OCI-LY1 (cell line): Measurements from ENCODE around the gene IKZF1.

Source experiments
- H2AFZ ChIP-seq: fragments of 200-600 bp; sonication (generic), shearing (Covaris generic); 2 replicates; pipeline ENCODE4 v1.6.0; 2014; ENCODE audit warnings: antibody characterized with exemption, mild to moderate bottlenecking, low read length
- H3F3A ChIP-seq: fragments of 200-600 bp; sonication (generic), shearing (Covaris generic); 2 replicates; pipeline ENCODE4 v1.6.0; 2014; ENCODE audit warnings: mild to moderate bottlenecking, antibody characterized with exemption, low read length, moderate library complexity; ENCODE audit not compliant: insufficient read depth
- H3K27ac ChIP-seq: fragments of 200-600 bp; sonication (generic); 2 replicates; pipeline ENCODE4 v1.5.1; 2014; ENCODE audit warnings: low read length, mixed run types, mild to moderate bottlenecking, low read depth; ENCODE audit not compliant: poor library complexity, severe bottlenecking
- H3K27me3 ChIP-seq: fragments of 200-600 bp; sonication (generic); 2 replicates; pipeline ENCODE4 v1.6.0; 2014; ENCODE audit warnings: antibody characterized with exemption, mild to moderate bottlenecking, low read length, moderate library complexity; ENCODE audit not compliant: insufficient read depth
- H3K36me3 ChIP-seq: fragments of 200-600 bp; sonication (generic); 2 replicates; pipeline ENCODE4 v1.6.1; 2014; ENCODE audit warnings: mild to moderate bottlenecking, antibody characterized with exemption, low read length, moderate library complexity, mixed read lengths; ENCODE audit not compliant: insufficient read depth
- H3K4me1 ChIP-seq: fragments of 200-600 bp; sonication (generic); 2 replicates; pipeline ENCODE4 v1.5.1; 2014; ENCODE audit warnings: mild to moderate bottlenecking, low read length, moderate library complexity; ENCODE audit not compliant: insufficient read depth, severe bottlenecking
- H3K4me2 ChIP-seq: fragments of 200-600 bp; sonication (generic), shearing (Covaris generic); 2 replicates; pipeline ENCODE4 v1.6.1; 2014; ENCODE audit warnings: low read length
- H3K4me3 ChIP-seq: fragments of 200-600 bp; sonication (generic); 2 replicates; pipeline ENCODE4 v1.5.1; 2014; ENCODE audit warnings: low read length, low read depth, mild to moderate bottlenecking, mixed read lengths; ENCODE audit not compliant: poor library complexity, severe bottlenecking
- H3K79me2 ChIP-seq: fragments of 200-600 bp; shearing (Covaris generic); 2 replicates; pipeline ENCODE4 v1.6.1; 2016; ENCODE audit warnings: mixed run types, low read length, mixed read lengths; ENCODE audit not compliant: insufficient read depth
- H3K9ac ChIP-seq: fragments of 200-600 bp; sonication (generic), shearing (Covaris generic); 2 replicates; pipeline ENCODE4 v1.6.1; 2014; ENCODE audit warnings: mild to moderate bottlenecking, low read length, mixed read lengths
- H3K9me2 ChIP-seq: fragments of 200-600 bp; sonication (generic), shearing (Covaris generic); 2 replicates; pipeline ENCODE4 v1.6.1; 2014; ENCODE audit warnings: low read depth, mild to moderate bottlenecking, low read length, mixed read lengths
- H3K9me3 ChIP-seq: fragments of 200-600 bp; shearing (Covaris generic); 2 replicates; pipeline ENCODE4 v1.6.1; 2014; ENCODE audit warnings: low read length, mixed read lengths
- H4K20me1 ChIP-seq: fragments of 200-600 bp; sonication (generic), shearing (Covaris generic); 2 replicates; pipeline ENCODE4 v1.6.0; 2016; ENCODE audit warnings: mild to moderate bottlenecking, low read length; ENCODE audit not compliant: insufficient read depth
- CTCF ChIP-seq: fragments of 200-600 bp; sonication (generic), shearing (Covaris generic); IDR thresholded peaks from 2 replicates; pipeline ENCODE4 v1.5.1; 2017; ENCODE audit warnings: mild to moderate bottlenecking, antibody characterized with exemption, low read length, moderate library complexity, mixed read lengths
- EZH2 ChIP-seq: fragments of 200-600 bp; sonication (generic), shearing (Covaris generic); IDR thresholded peaks from 2 replicates; pipeline ENCODE4 v1.8.0; 2017; ENCODE audit warnings: borderline replicate concordance, mixed run types, mild to moderate bottlenecking, antibody characterized with exemption, low read length, moderate library complexity, mixed read lengths

The IKZF1 gene

GRCh38 chr7:50421043-50421442 lies 116.5 kb downstream of the IKZF1 start:
- Histone ChIP-seq H3K27ac (no peak overlapping the region), H3K9me3 (no peaks in the 10 kb centered on the region), H3K9me2 (no peaks in the 10 kb centered on the region), H3K9ac (no peak overlapping the region), H3K36me3 (no peaks in the 10 kb centered on the region), H3K4me2 (no peak overlapping the region), H3K4me1 (peaks cover 13% of the 10 kb centered on the region), H3K79me2 (no peaks in the 10 kb centered on the region), H4K20me1 (no peaks in the 10 kb centered on the region), H2AFZ (no peak overlapping the region), H3K4me3 (no peak overlapping the region), H3K27me3 (no peaks in the 10 kb centered on the region), H3F3A (no peaks in the 10 kb centered on the region)
- TF ChIP-seq CTCF (no peak), EZH2 (no peak)

DNA sequence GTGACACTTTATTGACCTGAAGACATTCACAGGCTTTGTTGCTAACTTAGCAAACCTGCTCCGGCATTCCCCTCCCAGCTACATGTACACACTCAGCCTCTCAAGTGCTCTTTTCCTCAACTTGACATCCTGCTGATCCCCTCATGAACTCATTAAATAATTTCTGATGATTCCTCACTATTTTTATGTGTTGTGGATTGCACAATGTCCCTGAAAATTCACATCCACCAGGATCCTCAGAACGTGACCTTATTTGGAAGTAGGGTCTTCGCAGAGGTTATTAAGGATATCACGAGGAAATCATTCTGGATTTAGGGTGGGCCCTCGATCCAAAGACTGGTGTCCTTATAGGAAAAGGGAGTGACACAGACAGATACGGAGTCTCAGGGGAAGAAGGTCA lies 118.3 kb downstream of the IKZF1 start:
- no peaks in the 10 kb centered on the region for H3K9me2 ChIP-seq
- H4K20me1 ChIP-seq: no peaks in the 10 kb centered on the region
- no peak overlapping the region for H3K4me2 ChIP-seq
- no peak overlapping the region for H3K9ac ChIP-seq
- no peaks in the 10 kb centered on the region for H3F3A ChIP-seq
- no peak for TF ChIP-seq CTCF
- no peak for TF ChIP-seq EZH2
- no peaks in the 10 kb centered on the region for H3K36me3 ChIP-seq
- H3K27ac ChIP-seq: no peak overlapping the region
- H2AFZ ChIP-seq: no peak overlapping the region
- no peaks in the 10 kb centered on the region for H3K79me2 ChIP-seq
- H3K4me3 ChIP-seq: no peak overlapping the region
- H3K27me3 ChIP-seq: no peaks in the 10 kb centered on the region
- H3K4me1 ChIP-seq: no peaks in the 10 kb centered on the region
- no peaks in the 10 kb centered on the region for H3K9me3 ChIP-seq

GRCh38 chr7:50423860-50424259 lies 119.3 kb downstream of the IKZF1 start:
- H3K9me2 ChIP-seq: no peaks in the 10 kb centered on the region
- no peaks in the 10 kb centered on the region for H3K79me2 ChIP-seq
- no peak overlapping the region for H3K4me2 ChIP-seq
- TF ChIP-seq CTCF (no peak), EZH2 (no peak)
- no peak overlapping the region for H3K4me3 ChIP-seq
- no peak overlapping the region for H3K9ac ChIP-seq
- no peak overlapping the region for H3K27ac ChIP-seq
- no peak overlapping the region for H2AFZ ChIP-seq
- no peaks in the 10 kb centered on the region for H3K4me1 ChIP-seq
- H3K9me3 ChIP-seq: no peaks in the 10 kb centered on the region
- H3K27me3 ChIP-seq: no peaks in the 10 kb centered on the region
- no peaks in the 10 kb centered on the region for H3K36me3 ChIP-seq
- H4K20me1 ChIP-seq: no peaks in the 10 kb centered on the region
- H3F3A ChIP-seq: no peaks in the 10 kb centered on the region
